OCI-LY3 (cell line): ENCODE data around the gene POC1B.

Experiments
- CTCF ChIP-seq: fragments of 200-600, 300-600 bp; sonication (generic); IDR thresholded peaks from 2 replicates; pipeline ENCODE4 v1.5.1; 2014; ENCODE audit warnings: antibody characterized with exemption, low read length, low read depth
- EZH2phosphoT487 ChIP-seq: fragments of 200-600 bp; shearing (Covaris generic); IDR thresholded peaks from 2 replicates; pipeline ENCODE4 v1.6.1; 2018; ENCODE audit warnings: antibody characterized with exemption, mixed run types, low read depth

GRCh38 chr12:89470741-89471509 lies 54.9 kb downstream of the POC1B start:
- TF ChIP-seq CTCF (peak; percentile 71), EZH2phosphoT487 (no peak)
